Left ventricle myocardium inferior (tissue), 1 donor: Measurements from ENCODE around the gene RTF2. TPM values are rescaled to one million over a fixed set of nuclear protein-coding genes. Genes with fewer than 3 reads are reported as not detected.

Experiments
- DNase-seq: peaks from one replicate; pipeline ENCODE4 v3.0.0-alpha.2; 2020
- H3K27ac ChIP-seq: fragments of 200-600 bp; replicated peaks from 2 replicates; pipeline ENCODE4 v1.8.0; 2021
- H3K27me3 ChIP-seq: fragments of 200-600 bp; 2 replicates; pipeline ENCODE4 v1.8.0; 2021; ENCODE audit warnings: low read depth
- H3K36me3 ChIP-seq: fragments of 200-600 bp; 2 replicates; pipeline ENCODE4 v1.8.0; 2021
- H3K4me1 ChIP-seq: fragments of 200-600 bp; 2 replicates; pipeline ENCODE4 v1.8.0; 2021
- H3K4me3 ChIP-seq: fragments of 200-600 bp; 2 replicates; pipeline ENCODE4 v1.8.0; 2021; ENCODE audit warnings: mild to moderate bottlenecking, moderate library complexity
- H3K9me3 ChIP-seq: fragments of 200-600 bp; replicated peaks from 2 replicates; pipeline ENCODE4 v1.8.0; 2021
- intact Hi-C: fragments of 100-400 bp; cut with micrococcal nuclease; formaldehyde crosslinking; loops from one replicate; pipeline ENCODE4 v1.11.0; 2022
- total RNA-seq: library from RNA; stranded (reverse); fragmentation: NEBNext Ultra II Directional; extraction: Animal tissue kit (Norgen Biotek cat#: 25700); gene quantifications from one replicate; pipeline ENCODE4 v1.2.1, GENCODE V29; 2021
- TF ChIP-seq, protein P1 (sequence below): fragments of 200-600 bp; IDR thresholded peaks from 2 replicates; pipeline ENCODE4 v1.8.0; 2021; ENCODE audit warnings: antibody characterized with exemption, mild to moderate bottlenecking, borderline replicate concordance
- donor health status: DM: no; HTN: yes; CAD: no; lungs with severe emphysema.

The RTF2 gene
- total RNA-seq, 1 donor from 2014 or later: 88.7 TPM

DNA sequence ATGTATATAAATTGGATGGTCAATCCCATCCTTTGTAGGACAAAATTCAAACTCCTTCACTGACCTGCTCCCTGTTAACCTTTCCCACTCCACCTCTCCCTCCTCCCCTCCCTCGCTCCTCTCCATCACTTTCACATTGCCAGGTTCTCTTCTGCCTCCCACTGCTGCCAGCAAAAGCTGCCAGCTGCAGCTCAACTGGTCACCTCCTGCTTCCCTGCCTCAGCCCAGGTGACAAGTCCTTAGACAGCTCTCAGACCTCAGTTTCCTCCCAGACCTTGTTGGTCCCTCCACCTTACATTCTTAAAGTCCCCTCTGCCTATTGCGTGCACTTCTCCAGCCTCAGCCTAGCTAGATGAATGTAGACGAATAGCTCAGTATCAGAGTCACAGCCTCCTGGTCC is 23.3 kb upstream of the RTF2 start:
- intact Hi-C loops: no loop called here
- H3K4me3 ChIP-seq: no peak overlapping the region
- no peaks in the 10 kb centered on the region for H3K9me3 ChIP-seq
- H3K4me1 ChIP-seq: peaks cover 10% of the 10 kb centered on the region
- no peaks in the 10 kb centered on the region for H3K36me3 ChIP-seq
- no peaks in the 10 kb centered on the region for H3K27me3 ChIP-seq
- TF ChIP-seq, protein P1, sequence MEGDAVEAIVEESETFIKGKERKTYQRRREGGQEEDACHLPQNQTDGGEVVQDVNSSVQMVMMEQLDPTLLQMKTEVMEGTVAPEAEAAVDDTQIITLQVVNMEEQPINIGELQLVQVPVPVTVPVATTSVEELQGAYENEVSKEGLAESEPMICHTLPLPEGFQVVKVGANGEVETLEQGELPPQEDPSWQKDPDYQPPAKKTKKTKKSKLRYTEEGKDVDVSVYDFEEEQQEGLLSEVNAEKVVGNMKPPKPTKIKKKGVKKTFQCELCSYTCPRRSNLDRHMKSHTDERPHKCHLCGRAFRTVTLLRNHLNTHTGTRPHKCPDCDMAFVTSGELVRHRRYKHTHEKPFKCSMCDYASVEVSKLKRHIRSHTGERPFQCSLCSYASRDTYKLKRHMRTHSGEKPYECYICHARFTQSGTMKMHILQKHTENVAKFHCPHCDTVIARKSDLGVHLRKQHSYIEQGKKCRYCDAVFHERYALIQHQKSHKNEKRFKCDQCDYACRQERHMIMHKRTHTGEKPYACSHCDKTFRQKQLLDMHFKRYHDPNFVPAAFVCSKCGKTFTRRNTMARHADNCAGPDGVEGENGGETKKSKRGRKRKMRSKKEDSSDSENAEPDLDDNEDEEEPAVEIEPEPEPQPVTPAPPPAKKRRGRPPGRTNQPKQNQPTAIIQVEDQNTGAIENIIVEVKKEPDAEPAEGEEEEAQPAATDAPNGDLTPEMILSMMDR: no peak
- no peak overlapping the region for H3K27ac ChIP-seq
- DNase-seq: no peak

DNA sequence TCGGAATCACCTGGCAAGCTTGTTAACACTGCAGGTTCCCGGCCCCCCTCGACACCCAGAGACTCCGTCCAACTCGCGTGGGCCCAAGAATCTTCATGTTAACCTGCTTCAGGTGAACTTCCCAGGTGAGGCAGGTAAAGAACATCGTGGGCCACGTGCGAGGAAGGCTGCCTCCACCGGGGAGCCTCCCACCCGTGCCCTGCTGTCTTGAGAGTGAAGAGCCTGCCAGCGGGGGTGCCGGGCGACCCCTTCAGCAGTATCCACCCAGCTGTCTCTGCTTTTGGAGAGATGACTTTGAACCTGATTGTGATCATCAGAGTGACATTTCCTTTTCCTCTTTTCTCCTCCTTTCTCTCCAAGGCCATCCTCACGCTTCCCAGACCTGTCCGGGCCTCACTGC is 22.9 kb upstream of the RTF2 start:
- no peak for DNase-seq
- Histone ChIP-seq H3K4me1 (peaks cover 10% of the 10 kb centered on the region), H3K9me3 (no peaks in the 10 kb centered on the region), H3K4me3 (no peak overlapping the region), H3K27ac (no peak overlapping the region), H3K36me3 (no peaks in the 10 kb centered on the region), H3K27me3 (no peaks in the 10 kb centered on the region)
- TF ChIP-seq, protein P1: no peak
- intact Hi-C loops: no loop called here

DNA sequence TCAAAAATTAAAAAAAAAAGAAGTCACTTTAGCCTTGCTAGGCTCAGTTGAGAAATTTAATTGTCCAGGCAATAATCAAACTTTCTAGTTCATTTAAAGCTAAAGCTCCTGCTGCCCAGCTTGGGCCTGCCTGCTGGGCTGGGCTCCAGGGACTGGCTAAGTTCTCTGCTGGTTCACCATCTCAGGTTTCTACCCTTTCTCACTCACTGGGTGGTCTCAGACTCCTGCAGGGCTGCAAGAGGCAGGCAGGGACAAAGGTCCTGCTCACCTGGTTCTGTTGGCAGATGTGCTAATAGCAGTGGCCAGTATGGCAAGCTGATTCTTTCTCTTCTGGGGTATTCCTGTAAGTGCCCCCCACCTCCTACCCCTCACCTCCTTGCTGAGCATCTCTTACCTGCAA is 21.2 kb upstream of the RTF2 start:
- Histone ChIP-seq H3K4me1 (peaks cover 10% of the 10 kb centered on the region), H3K4me3 (no peak overlapping the region), H3K9me3 (no peaks in the 10 kb centered on the region), H3K27ac (no peak overlapping the region), H3K36me3 (no peaks in the 10 kb centered on the region), H3K27me3 (no peaks in the 10 kb centered on the region)
- TF ChIP-seq, protein P1: no peak
- intact Hi-C loops: no loop called here
- DNase-seq: no peak

DNA sequence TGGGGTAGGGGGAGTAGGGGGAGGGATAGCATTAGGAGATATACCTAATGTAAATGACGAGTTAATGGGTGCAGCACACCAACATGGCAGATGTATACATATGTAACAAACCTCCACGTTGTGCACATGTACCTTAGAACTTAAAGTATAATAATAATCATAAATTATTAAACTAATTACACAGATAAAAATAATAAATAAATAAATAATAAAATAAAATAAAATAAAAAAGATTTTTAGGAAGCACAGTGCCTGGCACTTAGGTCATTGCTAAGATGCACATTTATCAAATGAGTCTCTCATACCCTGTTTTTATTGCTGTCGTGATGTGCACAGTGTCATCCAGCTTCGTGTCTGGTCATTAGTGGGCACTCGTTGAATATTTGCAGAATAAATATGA is 19.0 kb upstream of the RTF2 start:
- peaks cover under 1% of the 10 kb centered on the region for H3K4me1 ChIP-seq
- no peaks in the 10 kb centered on the region for H3K36me3 ChIP-seq
- H3K27me3 ChIP-seq: no peaks in the 10 kb centered on the region
- H3K27ac ChIP-seq: no peak overlapping the region
- H3K9me3 ChIP-seq: no peaks in the 10 kb centered on the region
- intact Hi-C loops: no loop called here
- H3K4me3 ChIP-seq: no peak overlapping the region
- TF ChIP-seq, protein P1: no peak
- no peak for DNase-seq

GRCh38 chr20:56451056-56451765 is 17.2 kb upstream of the RTF2 start:
- no peak overlapping the region for H3K4me3 ChIP-seq
- H3K9me3 ChIP-seq: no peaks in the 10 kb centered on the region
- no peak overlapping the region for H3K27ac ChIP-seq
- DNase-seq: no peak
- no peaks in the 10 kb centered on the region for H3K27me3 ChIP-seq
- H3K4me1 ChIP-seq: no peaks in the 10 kb centered on the region
- no peaks in the 10 kb centered on the region for H3K36me3 ChIP-seq
- intact Hi-C loops: no loop called here
- TF ChIP-seq, protein P1: no peak

GRCh38 chr20:56453352-56453751 is 15.1 kb upstream of the RTF2 start:
- H3K27me3 ChIP-seq: no peaks in the 10 kb centered on the region
- TF ChIP-seq, protein P1: no peak
- H3K4me3 ChIP-seq: no peak overlapping the region
- H3K36me3 ChIP-seq: no peaks in the 10 kb centered on the region
- H3K27ac ChIP-seq: no peak overlapping the region
- H3K4me1 ChIP-seq: no peaks in the 10 kb centered on the region
- no peak for DNase-seq
- no peaks in the 10 kb centered on the region for H3K9me3 ChIP-seq
- intact Hi-C loops: no loop called here
